ENCODE data around the gene MAMDC2. TPM values are rescaled to one million over a fixed set of nuclear protein-coding genes. Genes with fewer than 3 reads are reported as not detected.
A peak's percentile ranks its signal among the peaks of the same experiment; 100 is the strongest.

Gene MAMDC2
- total RNA-seq, 2 donors from 2014 or later, result 2.3 to 7.0 TPM

DNA sequence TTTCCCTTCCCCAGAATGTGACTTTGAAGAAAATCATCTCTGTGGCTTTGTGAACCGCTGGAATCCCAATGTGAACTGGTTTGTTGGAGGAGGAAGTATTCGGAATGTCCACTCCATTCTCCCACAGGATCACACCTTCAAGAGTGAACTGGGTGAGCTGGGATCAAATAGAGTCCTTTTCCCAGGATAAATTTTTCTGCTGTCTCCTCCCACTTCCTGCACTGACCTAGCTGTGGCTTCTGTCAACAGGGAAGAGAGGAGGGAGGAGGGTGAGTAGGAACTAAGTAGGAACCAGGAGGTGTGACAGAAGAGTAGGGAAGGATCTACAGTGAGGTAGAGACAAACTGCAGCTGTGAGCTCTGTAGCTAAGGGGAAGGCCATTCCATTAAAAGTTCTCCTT lies 69.3 kb downstream of the MAMDC2 start:
- H3K27me3 ChIP-seq, result no peaks in the 10 kb centered on the region
- no peaks in the 10 kb centered on the region for H3K36me3 ChIP-seq
- no peak for DNase-seq
- no peaks in the 10 kb centered on the region for H3K4me1 ChIP-seq
- no peaks in the 10 kb centered on the region for H3K9me3 ChIP-seq
- intact Hi-C loops (cut with DNase I), result loop anchor here (2.0 to 10.0 kb wide), 2 partner anchors 142 to 492 kb away; no protein-coding TSS in a partner anchor
- no peak overlapping the region for H3K27ac ChIP-seq
- no peak overlapping the region for H3K9ac ChIP-seq (ENCODE audit: low read depth in 2 of 2, low read length in 2 of 2)
- H3K4me3 ChIP-seq, result no peak overlapping the region
- TF ChIP-seq, protein P1, sequence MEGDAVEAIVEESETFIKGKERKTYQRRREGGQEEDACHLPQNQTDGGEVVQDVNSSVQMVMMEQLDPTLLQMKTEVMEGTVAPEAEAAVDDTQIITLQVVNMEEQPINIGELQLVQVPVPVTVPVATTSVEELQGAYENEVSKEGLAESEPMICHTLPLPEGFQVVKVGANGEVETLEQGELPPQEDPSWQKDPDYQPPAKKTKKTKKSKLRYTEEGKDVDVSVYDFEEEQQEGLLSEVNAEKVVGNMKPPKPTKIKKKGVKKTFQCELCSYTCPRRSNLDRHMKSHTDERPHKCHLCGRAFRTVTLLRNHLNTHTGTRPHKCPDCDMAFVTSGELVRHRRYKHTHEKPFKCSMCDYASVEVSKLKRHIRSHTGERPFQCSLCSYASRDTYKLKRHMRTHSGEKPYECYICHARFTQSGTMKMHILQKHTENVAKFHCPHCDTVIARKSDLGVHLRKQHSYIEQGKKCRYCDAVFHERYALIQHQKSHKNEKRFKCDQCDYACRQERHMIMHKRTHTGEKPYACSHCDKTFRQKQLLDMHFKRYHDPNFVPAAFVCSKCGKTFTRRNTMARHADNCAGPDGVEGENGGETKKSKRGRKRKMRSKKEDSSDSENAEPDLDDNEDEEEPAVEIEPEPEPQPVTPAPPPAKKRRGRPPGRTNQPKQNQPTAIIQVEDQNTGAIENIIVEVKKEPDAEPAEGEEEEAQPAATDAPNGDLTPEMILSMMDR (IDR thresholded peaks at IDR 0.05), result no peak

DNA sequence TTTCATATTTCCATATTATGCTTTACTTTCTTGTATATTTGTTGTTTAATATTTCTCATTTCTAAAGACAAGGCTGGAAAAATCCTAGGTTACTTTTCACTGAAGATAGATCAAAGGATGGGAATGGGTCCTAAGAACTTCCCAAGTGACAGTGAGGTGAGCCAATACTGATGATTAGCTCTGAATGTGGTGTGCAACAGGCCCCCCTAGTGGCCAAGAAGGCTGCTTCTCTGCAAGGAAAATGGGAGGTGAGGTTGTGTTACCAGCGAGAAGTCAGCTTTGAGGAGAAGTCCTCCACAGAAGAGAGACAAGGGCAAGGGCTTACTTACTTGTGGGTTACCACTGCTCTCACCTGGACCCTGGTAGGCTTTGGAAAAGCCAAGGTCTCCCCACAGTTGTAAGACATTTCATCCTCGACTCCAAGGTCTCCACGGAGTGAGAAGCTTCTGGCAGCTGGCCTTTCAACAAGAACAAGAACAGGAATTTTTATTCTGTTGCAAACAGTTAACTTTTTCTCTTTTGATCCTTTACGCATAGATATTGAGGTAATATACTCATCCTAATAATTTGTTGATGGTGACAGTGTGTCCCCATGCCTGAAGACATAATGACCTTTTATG lies 69.9 kb downstream of the MAMDC2 start:
- no peaks in the 10 kb centered on the region for H3K27me3 ChIP-seq
- TF ChIP-seq, protein P1 (IDR thresholded peaks at IDR 0.05), result peak; percentile 66
- DNase-seq, result peak; percentile 54
- no peaks in the 10 kb centered on the region for H3K36me3 ChIP-seq
- no peak overlapping the region for H3K27ac ChIP-seq
- intact Hi-C loops (cut with DNase I), result loop anchor here (2.0 to 10.0 kb wide), 2 partner anchors 143 to 491 kb away; no protein-coding TSS in a partner anchor
- no peak overlapping the region for H3K9ac ChIP-seq (ENCODE audit: low read depth in 2 of 2, low read length in 2 of 2)
- H3K9me3 ChIP-seq, result no peaks in the 10 kb centered on the region
- H3K4me1 ChIP-seq, result no peaks in the 10 kb centered on the region
- no peak overlapping the region for H3K4me3 ChIP-seq

DNA sequence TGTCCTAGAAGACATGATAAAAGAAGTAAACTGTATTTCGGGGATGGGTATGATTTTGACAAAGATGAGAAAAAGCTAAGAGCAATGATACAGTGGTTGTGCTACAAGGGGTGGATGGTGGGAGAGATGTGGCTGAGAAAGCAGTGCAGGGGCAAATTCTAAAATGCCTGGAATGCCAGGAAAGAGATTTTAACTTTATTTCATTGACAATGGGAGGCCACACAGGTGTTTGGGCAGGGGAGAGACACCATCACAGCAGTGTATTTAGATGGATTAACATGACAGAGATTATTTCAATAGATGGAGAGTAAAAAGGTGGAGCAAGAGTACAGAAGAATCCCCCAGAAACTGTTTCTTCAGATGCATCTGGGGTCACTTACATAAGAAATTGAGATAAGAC lies 71.2 kb downstream of the MAMDC2 start:
- TF ChIP-seq, protein P1 (IDR thresholded peaks at IDR 0.05), result no peak
- Histone ChIP-seq H3K4me1 (no peaks in the 10 kb centered on the region), H3K9me3 (no peaks in the 10 kb centered on the region), H3K4me3 (no peak overlapping the region), H3K27ac (no peak overlapping the region), H3K9ac (ENCODE audit: low read depth in 2 of 2, low read length in 2 of 2) (no peak overlapping the region), H3K27me3 (no peaks in the 10 kb centered on the region), H3K36me3 (no peaks in the 10 kb centered on the region)
- intact Hi-C loops (cut with DNase I), result loop anchor here (10.0 kb wide), 1 partner anchor 490 kb away; no protein-coding TSS in a partner anchor
- DNase-seq, result no peak

DNA sequence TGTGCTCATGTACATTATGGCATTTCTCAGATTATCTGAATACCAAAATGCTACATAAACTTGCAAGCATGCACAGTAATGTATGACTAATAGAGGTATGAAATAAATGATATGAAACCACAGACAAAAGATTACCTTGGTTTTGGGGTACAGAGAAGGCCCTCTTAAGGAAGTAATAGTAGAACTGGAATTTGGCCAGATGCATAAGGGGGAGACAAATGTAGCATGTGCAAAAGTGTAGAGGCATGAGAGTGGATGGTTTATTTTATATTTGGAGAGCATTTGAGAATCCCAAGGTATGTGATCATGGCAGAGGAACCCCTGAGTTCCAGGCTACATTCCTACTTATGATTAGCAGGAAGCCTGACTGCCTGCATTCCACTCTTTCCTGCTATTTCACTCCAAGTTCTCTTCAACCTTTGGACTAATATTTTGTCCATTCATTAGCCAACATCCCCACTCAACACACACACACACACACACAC lies 74.2 kb downstream of the MAMDC2 start:
- no peak for DNase-seq
- Histone ChIP-seq H3K27ac (no peak overlapping the region), H3K4me1 (no peaks in the 10 kb centered on the region), H3K36me3 (no peaks in the 10 kb centered on the region), H3K9me3 (no peaks in the 10 kb centered on the region), H3K4me3 (no peak overlapping the region), H3K27me3 (no peaks in the 10 kb centered on the region), H3K9ac (ENCODE audit: low read depth in 2 of 2, low read length in 2 of 2) (no peak overlapping the region)
- intact Hi-C loops (cut with DNase I), result loop anchor here (10.0 kb wide), 1 partner anchor 487 kb away; no protein-coding TSS in a partner anchor
- TF ChIP-seq, protein P1 (IDR thresholded peaks at IDR 0.05), result no peak

DNA sequence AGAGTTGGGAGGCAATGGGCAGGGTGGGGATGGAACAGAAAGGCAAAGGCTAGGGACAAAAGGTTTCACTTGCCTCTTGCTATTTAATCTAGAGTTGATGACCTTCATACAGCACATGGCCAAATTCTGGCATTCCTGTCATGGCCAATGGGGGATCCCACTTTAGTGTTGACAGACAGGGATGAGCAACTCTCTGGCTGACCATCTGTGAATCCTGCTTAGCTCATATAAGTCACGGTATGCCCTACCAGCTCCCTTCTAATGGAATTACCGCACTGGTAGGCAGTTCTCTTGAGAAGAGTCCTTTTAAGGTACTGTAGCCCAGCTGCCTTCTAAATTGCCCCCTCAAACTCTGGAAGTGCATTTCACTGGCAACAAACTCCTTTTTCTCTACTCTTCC lies 76.1 kb downstream of the MAMDC2 start:
- Histone ChIP-seq H3K27ac (no peak overlapping the region), H3K36me3 (no peaks in the 10 kb centered on the region), H3K9me3 (no peaks in the 10 kb centered on the region), H3K27me3 (no peaks in the 10 kb centered on the region), H3K9ac (ENCODE audit: low read depth in 2 of 2, low read length in 2 of 2) (no peak overlapping the region), H3K4me1 (no peaks in the 10 kb centered on the region), H3K4me3 (no peak overlapping the region)
- no peak for DNase-seq
- TF ChIP-seq, protein P1 (IDR thresholded peaks at IDR 0.05), result no peak
- intact Hi-C loops (cut with DNase I), result loop anchor here (10.0 kb wide), 1 partner anchor 485 kb away; no protein-coding TSS in a partner anchor

Measured in colonic mucosa (tissue), 4 donors.